GM19240 (cell line): ENCODE measurements around the gene GALT.

ENCODE experiments used
- DNase-seq: peaks from one replicate; pipeline ENCODE4 v3.0.0; 2011; ENCODE audit warnings: low spot score; ENCODE audit not compliant: insufficient read length

The GALT gene

GRCh38 chr9:34646211-34647083 lies at the start of gene GALT:
Gene GALT (plus strand): TSS chr9:34646675. CDS start chr9:34646705, 30 bp downstream.
- DNase-seq: peak; percentile 97

- DNase-seq: no peak
These were observed 46.9 kb upstream of the GALT start for GRCh38 chr9:34599546-34599945.

- DNase-seq: no peak
These were observed 45.6 kb upstream of the GALT start for GRCh38 chr9:34600908-34601307.

GRCh38 chr9:34601937-34602573 lies 44.4 kb upstream of the GALT start:
- DNase-seq: no peak

- DNase-seq: peak; percentile 87
These were observed 42.8 kb upstream of the GALT start for GRCh38 chr9:34603610-34604231.

- DNase-seq: no peak
These were observed 40.3 kb upstream of the GALT start for GRCh38 chr9:34606190-34606589.

- DNase-seq: no peak
These were observed 39.6 kb upstream of the GALT start for GRCh38 chr9:34606905-34607304.

- DNase-seq: no peak
These were observed 39.1 kb upstream of the GALT start for GRCh38 chr9:34607331-34607730.

GRCh38 chr9:34610434-34611206 lies 35.9 kb upstream of the GALT start:
- DNase-seq: no peak

- DNase-seq: no peak
These were observed 35.1 kb upstream of the GALT start for GRCh38 chr9:34611251-34611810.

GRCh38 chr9:34611811-34612787 lies 34.4 kb upstream of the GALT start, which contains the start of gene RPP25L:
Gene RPP25L (minus strand): TSS chr9:34612097. CDS start chr9:34611296, 801 bp downstream.
- DNase-seq: peak; percentile 87

GRCh38 chr9:34612788-34613390 lies 33.6 kb upstream of the GALT start:
- DNase-seq: peak; percentile 47

GRCh38 chr9:34615132-34615531 lies 31.3 kb upstream of the GALT start:
- DNase-seq: no peak

- DNase-seq: peak; percentile 99
These were observed 26.1 kb upstream of the GALT start, which contains the start of gene DCTN3 for GRCh38 chr9:34620061-34620994. Gene DCTN3 (minus strand): TSS chr9:34620495. CDS start chr9:34620464, 31 bp downstream.

GRCh38 chr9:34623374-34624235 lies 22.9 kb upstream of the GALT start:
- DNase-seq: no peak

GRCh38 chr9:34624475-34625185 lies 21.8 kb upstream of the GALT start:
- DNase-seq: no peak

GRCh38 chr9:34625186-34625486 lies 21.3 kb upstream of the GALT start:
- no peak for DNase-seq
